CD4-positive, alpha-beta T cell (primary cell): ENCODE data around the gene MACROH2A1. TPM values are rescaled to one million over a fixed set of nuclear protein-coding genes. Genes with fewer than 3 reads are reported as not detected.

Experiments used
- ATAC-seq: fragments of 200-7000 bp; cut with Tn5 transposase; one replicate; pipeline ENCODE4 v1.10.0; 2022; ENCODE audit warnings: mild to moderate bottlenecking; ENCODE audit not compliant: poor library complexity
- CTCF ChIA-PET: fragments of 350-600 bp; sonication (Branson Sonifier 250); formaldehyde crosslinking; loops from one replicate; lab custom pipeline; 2021; ENCODE audit warnings: antibody characterized with exemption, inconsistent platforms; lab: Charles Lee
- POLR2A ChIA-PET: fragments of 350-600 bp; sonication (Branson Sonifier 250); formaldehyde crosslinking; loops from one replicate; lab custom pipeline; 2021; ENCODE audit warnings: antibody characterized with exemption, inconsistent platforms; lab: Charles Lee
- DNase-seq, 14 experiments: peaks; one replicate each; pipeline ENCODE4 v3.0.0-alpha.2; 2013 to 2020; ENCODE audit warnings: mixed read lengths in 2 of 14
- H3K27ac ChIP-seq, 2 donors: one replicate each; pipeline versions ENCODE4 v1.5.1 to v1.7.0; 2013; ENCODE audit warnings: low read length in 2 of 2, low read depth in 1 of 2, mild to moderate bottlenecking in 1 of 2
- H3K27me3 ChIP-seq, 2 experiments: 1 replicate in 1 of 2; 2 replicates in 1 of 2; pipeline versions ENCODE4 v1.6.1 to v1.7.0; 2013; ENCODE audit warnings: low read length in 2 of 2, control low read depth in 1 of 2, mild to moderate bottlenecking in 1 of 2, moderate library complexity in 1 of 2; ENCODE audit not compliant: insufficient read depth in 2 of 2, control insufficient read depth in 1 of 2
- H3K36me3 ChIP-seq: one replicate; pipeline ENCODE4 v1.6.1; 2013; ENCODE audit warnings: low read length, control low read depth; ENCODE audit not compliant: insufficient read depth
- H3K4me1 ChIP-seq: one replicate; pipeline ENCODE4 v1.6.1; 2013; ENCODE audit warnings: low read length, control low read depth; ENCODE audit not compliant: insufficient read depth
- H3K4me3 ChIP-seq: one replicate; pipeline ENCODE4 v1.5.1; 2013; ENCODE audit warnings: mild to moderate bottlenecking, low read length, moderate library complexity
- H3K9me3 ChIP-seq, 2 experiments: 1 replicate in 1 of 2; 2 replicates in 1 of 2; pipeline versions ENCODE4 v1.6.1 to v1.7.0; 2013; ENCODE audit warnings: low read length in 2 of 2, mild to moderate bottlenecking in 2 of 2, control low read depth in 1 of 2, moderate library complexity in 1 of 2; ENCODE audit not compliant: control insufficient read depth in 1 of 2, insufficient read depth in 1 of 2
- H3K27ac Mint-ChIP-seq: one replicate; pipeline ENCODE4 v1.8.0; 2020; ENCODE audit warnings: mixed read lengths
- H3K27me3 Mint-ChIP-seq: one replicate; pipeline ENCODE4 v1.8.0; 2021; ENCODE audit warnings: mixed read lengths
- H3K36me3 Mint-ChIP-seq: one replicate; pipeline ENCODE4 v1.8.0; 2021; ENCODE audit warnings: low read depth, mixed read lengths
- H3K4me1 Mint-ChIP-seq: one replicate; pipeline ENCODE4 v1.8.0; 2021; ENCODE audit warnings: low read depth, mixed read lengths
- H3K4me3 Mint-ChIP-seq: one replicate; pipeline ENCODE4 v1.8.0; 2020; ENCODE audit warnings: mild to moderate bottlenecking, mixed read lengths
- H3K9me3 Mint-ChIP-seq: one replicate; pipeline ENCODE4 v1.8.0; 2020; ENCODE audit warnings: mixed read lengths
- intact Hi-C, 2 experiments: fragments of 100-400 bp; cut with DNase I in 1 of 2; cut with micrococcal nuclease in 1 of 2; formaldehyde crosslinking; loops; one replicate each; pipeline versions ENCODE4 v1.15.1 to v1.9.0; 2023 to 2025; cut with DNase I, micrococcal nuclease
- total RNA-seq, 174 experiments: library from RNA in 2 of 174; stranded (reverse) in 2 of 174; gene quantifications; one replicate each; pipeline ENCODE4 v1.2.3 and lab custom pipeline; 2021 to 2026
- TF ChIP-seq, protein P1 (sequence below): fragments of 200-600 bp; IDR thresholded peaks from one replicate; pipeline ENCODE4 v1.8.0; 2022; ENCODE audit warnings: antibody characterized with exemption, mild to moderate bottlenecking

The MACROH2A1 gene
- total RNA-seq, 2 experiments from 2014 or later, result 114 to 120 TPM

DNA sequence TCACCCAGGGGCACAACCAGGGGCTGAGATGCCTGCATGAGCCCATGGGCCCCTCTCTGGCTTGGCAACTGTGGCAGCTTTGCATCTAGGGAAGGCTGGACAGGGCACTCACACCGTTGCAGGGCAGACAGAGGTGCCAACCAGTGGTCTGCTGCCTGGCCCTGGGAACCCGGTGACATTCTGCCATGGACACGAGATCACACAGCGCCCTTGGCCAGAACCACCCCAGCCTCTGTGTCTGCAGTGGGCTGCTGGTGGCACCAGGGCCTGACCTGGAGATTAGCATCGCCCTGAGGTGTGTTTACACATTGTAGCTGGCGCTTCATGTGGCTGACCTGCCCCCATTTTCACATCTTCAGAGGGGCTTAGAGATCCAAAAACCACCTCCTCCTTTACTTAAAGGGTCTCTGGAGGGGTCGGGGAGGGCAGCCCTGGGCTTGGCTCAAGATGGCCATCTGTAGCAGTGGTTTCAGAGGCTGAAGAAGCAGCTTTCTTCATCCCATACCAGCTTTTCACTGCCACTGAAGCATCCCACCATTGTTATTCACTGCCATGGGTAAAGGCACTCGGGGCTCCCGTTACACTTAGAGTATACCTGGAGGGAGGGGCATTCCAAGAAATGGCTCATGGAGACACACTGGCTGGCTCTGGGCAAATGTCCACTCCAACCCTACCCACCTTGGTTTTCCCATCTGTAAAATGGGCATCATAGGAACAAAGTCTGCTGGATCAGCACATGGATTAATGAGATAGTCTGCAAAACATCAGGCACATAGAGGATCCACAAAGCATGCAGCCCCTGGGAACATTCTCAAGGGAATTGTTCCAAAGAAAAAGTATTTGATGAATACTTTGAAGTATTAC is 36.7 kb upstream of the MACROH2A1 start:
- Mint-ChIP-seq H3K27me3 (no peaks in the 10 kb centered on the region), H3K27ac (no peak overlapping the region), H3K36me3 (no peaks in the 10 kb centered on the region), H3K9me3 (no peaks in the 10 kb centered on the region), H3K4me3 (no peak overlapping the region), H3K4me1 (no peaks in the 10 kb centered on the region)
- TF ChIP-seq, protein P1, sequence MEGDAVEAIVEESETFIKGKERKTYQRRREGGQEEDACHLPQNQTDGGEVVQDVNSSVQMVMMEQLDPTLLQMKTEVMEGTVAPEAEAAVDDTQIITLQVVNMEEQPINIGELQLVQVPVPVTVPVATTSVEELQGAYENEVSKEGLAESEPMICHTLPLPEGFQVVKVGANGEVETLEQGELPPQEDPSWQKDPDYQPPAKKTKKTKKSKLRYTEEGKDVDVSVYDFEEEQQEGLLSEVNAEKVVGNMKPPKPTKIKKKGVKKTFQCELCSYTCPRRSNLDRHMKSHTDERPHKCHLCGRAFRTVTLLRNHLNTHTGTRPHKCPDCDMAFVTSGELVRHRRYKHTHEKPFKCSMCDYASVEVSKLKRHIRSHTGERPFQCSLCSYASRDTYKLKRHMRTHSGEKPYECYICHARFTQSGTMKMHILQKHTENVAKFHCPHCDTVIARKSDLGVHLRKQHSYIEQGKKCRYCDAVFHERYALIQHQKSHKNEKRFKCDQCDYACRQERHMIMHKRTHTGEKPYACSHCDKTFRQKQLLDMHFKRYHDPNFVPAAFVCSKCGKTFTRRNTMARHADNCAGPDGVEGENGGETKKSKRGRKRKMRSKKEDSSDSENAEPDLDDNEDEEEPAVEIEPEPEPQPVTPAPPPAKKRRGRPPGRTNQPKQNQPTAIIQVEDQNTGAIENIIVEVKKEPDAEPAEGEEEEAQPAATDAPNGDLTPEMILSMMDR, result no peak
- H3K4me1 ChIP-seq, result no peaks in the 10 kb centered on the region
- CTCF ChIA-PET, result no interaction called here
- POLR2A ChIA-PET, result no interaction called here
- intact Hi-C loops, result no loop called here
- no peak for ATAC-seq
- H3K36me3 ChIP-seq, result no peaks in the 10 kb centered on the region
- H3K27me3 ChIP-seq, result peaks cover 9 to 14% of the 10 kb centered on the region in 2 experiments
- DNase-seq, result no peak
- no peak overlapping the region for H3K27ac ChIP-seq
- no peak overlapping the region for H3K4me3 ChIP-seq
- H3K9me3 ChIP-seq, result peaks cover 0 to 4% of the 10 kb centered on the region in 2 experiments

DNA sequence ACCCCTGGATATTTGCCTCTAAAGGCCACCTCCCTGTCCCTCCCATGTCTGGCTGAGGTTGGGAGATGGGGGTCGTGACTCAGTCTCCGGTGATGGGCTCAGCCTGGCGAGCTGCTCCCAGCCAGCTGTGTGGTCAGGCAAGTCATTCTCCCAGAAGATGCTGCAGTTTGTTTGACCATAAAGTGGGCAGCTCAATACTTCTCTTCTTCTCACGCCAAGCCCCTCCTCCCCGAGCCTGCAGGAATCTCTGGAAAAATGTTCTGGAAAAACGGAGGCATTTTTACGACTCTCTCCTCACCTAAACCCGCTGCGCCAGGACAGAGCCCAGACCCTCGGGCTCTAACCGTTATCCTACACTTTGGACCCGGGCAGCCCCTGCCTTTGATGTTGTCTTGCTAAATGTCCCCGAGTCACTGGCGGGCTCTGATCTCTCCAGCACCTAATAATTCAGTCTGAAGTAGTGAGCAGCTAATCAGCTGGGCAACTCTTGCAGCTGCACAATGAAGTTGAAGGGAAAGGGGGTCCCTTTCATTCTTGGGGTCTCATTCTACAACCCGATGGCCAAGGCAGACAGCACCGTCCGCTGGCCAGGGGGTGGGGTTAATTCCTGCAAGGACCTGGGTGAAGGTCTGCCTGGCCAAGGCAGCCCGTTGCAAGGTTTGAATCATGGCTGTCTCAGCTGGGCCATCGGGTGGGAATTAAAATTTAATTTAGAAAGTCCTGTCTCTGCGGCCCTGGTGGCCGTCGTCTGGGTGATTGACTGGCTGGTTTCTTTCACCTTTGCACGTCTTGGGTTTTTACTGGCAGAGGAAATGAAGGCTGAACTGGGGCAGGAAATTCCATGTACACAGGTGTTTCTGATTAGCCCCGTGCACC is 35.8 kb upstream of the MACROH2A1 start:
- H3K9me3 ChIP-seq, result peaks cover 0 to 4% of the 10 kb centered on the region in 2 experiments
- H3K36me3 Mint-ChIP-seq, result no peaks in the 10 kb centered on the region
- ChIA-PET POLR2A (no interaction called here), CTCF (no interaction called here)
- no peak overlapping the region for H3K4me3 Mint-ChIP-seq
- no peak overlapping the region for H3K27ac Mint-ChIP-seq
- no peak for ATAC-seq
- intact Hi-C loops, result no loop called here
- H3K27ac ChIP-seq, result no peak overlapping the region
- no peaks in the 10 kb centered on the region for H3K9me3 Mint-ChIP-seq
- no peak overlapping the region for H3K4me3 ChIP-seq
- TF ChIP-seq, protein P1, result no peak
- H3K36me3 ChIP-seq, result no peaks in the 10 kb centered on the region
- no peaks in the 10 kb centered on the region for H3K4me1 Mint-ChIP-seq
- peaks cover 9 to 14% of the 10 kb centered on the region in 2 experiments for H3K27me3 ChIP-seq
- peak in 1 of 14 experiments; percentile 9 for DNase-seq
- H3K4me1 ChIP-seq, result no peaks in the 10 kb centered on the region
- H3K27me3 Mint-ChIP-seq, result no peaks in the 10 kb centered on the region

DNA sequence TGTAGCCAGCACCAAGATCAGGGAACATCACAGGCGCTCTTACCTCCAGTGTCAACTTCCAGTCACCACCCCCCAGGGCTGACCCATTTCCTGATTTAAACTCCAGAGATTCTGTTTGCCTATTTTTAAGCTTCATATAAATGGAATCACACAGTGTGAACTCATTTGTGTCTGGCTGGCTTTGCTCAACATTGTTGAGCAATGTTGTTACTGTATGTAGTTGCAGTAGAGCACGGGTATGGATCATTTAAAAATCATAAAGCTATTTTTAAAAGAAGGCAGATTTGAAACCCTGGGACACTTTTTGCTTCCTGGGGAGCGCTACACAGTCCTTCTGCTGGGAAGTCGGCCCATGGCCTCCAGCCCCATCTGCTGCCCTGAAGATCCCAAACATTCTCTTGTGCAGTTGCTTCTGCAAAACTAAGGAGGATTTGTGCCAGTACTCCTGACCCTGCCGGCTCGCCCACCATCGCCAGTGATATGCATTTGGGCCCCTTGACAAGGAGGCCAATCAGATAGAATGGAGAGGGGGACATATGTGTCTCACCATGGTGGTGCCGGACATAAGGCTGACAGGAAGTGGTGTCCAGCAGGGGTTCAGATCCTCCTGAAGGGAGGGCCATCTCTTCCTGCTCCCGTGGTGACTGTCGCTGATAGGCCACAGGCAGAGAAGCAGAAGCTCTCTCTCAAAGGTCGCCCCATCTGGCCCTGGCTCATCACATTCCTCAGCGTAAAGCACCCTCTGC is 34.8 kb upstream of the MACROH2A1 start:
- no peaks in the 10 kb centered on the region for H3K4me1 ChIP-seq
- ChIA-PET POLR2A (no interaction called here), CTCF (interaction anchor here (0.7 kb wide), 1 partner anchor 28 kb away, joined by 3 read pairs; no protein-coding TSS in a partner anchor)
- H3K27me3 ChIP-seq, result peaks cover 9 to 14% of the 10 kb centered on the region in 2 experiments
- Mint-ChIP-seq H3K36me3 (no peaks in the 10 kb centered on the region), H3K4me3 (no peak overlapping the region), H3K4me1 (no peaks in the 10 kb centered on the region), H3K9me3 (no peaks in the 10 kb centered on the region), H3K27ac (no peak overlapping the region), H3K27me3 (peaks cover 4% of the 10 kb centered on the region)
- peak in 1 of 14 experiments; percentile 31 for DNase-seq
- ATAC-seq, result no peak
- peaks cover 0 to 10% of the 10 kb centered on the region in 2 experiments for H3K9me3 ChIP-seq
- no peak overlapping the region for H3K27ac ChIP-seq
- TF ChIP-seq, protein P1, result no peak
- H3K36me3 ChIP-seq, result no peaks in the 10 kb centered on the region
- intact Hi-C loops, result no loop called here
- H3K4me3 ChIP-seq, result no peak overlapping the region
